RWPE2 (cell line): ENCODE results near the gene KAT6B.
A peak's percentile ranks its signal among the peaks of the same experiment; 100 is the strongest.

ENCODE experiments used
- ATAC-seq: fragments of 200-7000 bp; cut with Tn5 transposase; 3 replicates; pipeline ENCODE4 v1.9.1; 2021; ENCODE audit warnings: low read depth
- DNase-seq: peaks from one replicate; pipeline ENCODE4 v3.0.0-alpha.2; 2020; ENCODE audit warnings: low spot score
- H3K27ac ChIP-seq: fragments of 450-650 bp; 2 replicates; pipeline ENCODE4 v1.5.1; 2017; ENCODE audit warnings: mild to moderate bottlenecking; ENCODE audit not compliant: poor library complexity, severe bottlenecking
- H3K27me3 ChIP-seq: fragments of 250-450 bp; sonication (Bioruptor Pico); 2 replicates; pipeline ENCODE4 v1.5.1; 2021; ENCODE audit warnings: mild to moderate bottlenecking, moderate library complexity; ENCODE audit not compliant: insufficient read depth, poor library complexity, severe bottlenecking
- H3K36me3 ChIP-seq: fragments of 250-450 bp; sonication (Bioruptor Pico); 2 replicates; pipeline ENCODE4 v1.5.1; 2020; ENCODE audit warnings: low read depth, mild to moderate bottlenecking, moderate library complexity
- H3K4me1 ChIP-seq: fragments of 250-450 bp; sonication (Bioruptor Pico); 2 replicates; pipeline ENCODE4 v1.5.1; 2021; ENCODE audit warnings: mild to moderate bottlenecking, moderate library complexity; ENCODE audit not compliant: insufficient read depth, poor library complexity, severe bottlenecking
- H3K4me3 ChIP-seq: fragments of 250-450 bp; sonication (Bioruptor Pico); 2 replicates; pipeline ENCODE4 v1.5.1; 2021; ENCODE audit warnings: mild to moderate bottlenecking, moderate library complexity; ENCODE audit not compliant: severe bottlenecking
- H3K9me3 ChIP-seq: fragments of 250-450 bp; sonication (Bioruptor Pico); 2 replicates; pipeline ENCODE4 v1.5.1; 2021; ENCODE audit warnings: mild to moderate bottlenecking, moderate library complexity; ENCODE audit not compliant: severe bottlenecking
- TF ChIP-seq, protein P1 (sequence below): fragments of 450-650 bp; IDR thresholded peaks from one replicate; pipeline ENCODE4 v1.5.1; 2017; ENCODE audit warnings: mild to moderate bottlenecking, moderate library complexity; ENCODE audit not compliant: poor library complexity, severe bottlenecking

The KAT6B gene

DNA sequence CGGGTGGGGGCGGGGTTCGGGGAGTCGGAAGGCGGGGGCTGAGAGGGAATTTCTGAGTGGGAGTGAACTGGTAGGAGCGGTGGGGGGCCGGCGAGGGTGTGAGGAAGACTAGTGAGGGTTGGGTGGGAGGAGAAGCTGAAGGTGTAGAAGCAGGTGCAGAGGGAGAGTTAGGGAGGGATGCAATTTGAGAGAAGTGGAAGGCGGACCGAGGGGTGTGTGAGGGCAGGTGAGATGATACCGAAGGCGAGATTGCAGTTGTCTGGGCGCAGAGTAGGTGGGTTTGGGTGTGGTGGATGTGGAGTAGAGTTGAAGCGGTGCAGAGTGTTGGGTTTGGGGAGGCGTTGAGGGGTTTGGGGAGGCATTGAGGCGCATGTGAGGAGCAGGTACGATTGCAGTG, 643 bp downstream of the KAT6B start:
- Histone ChIP-seq H3K27ac (peak overlapping the region; percentile 57), H3K36me3 (no peaks in the 10 kb centered on the region), H3K27me3 (no peaks in the 10 kb centered on the region), H3K4me1 (no peaks in the 10 kb centered on the region), H3K4me3 (peak overlapping the region; percentile 80), H3K9me3 (no peaks in the 10 kb centered on the region)
- ATAC-seq (no peak), DNase-seq (no peak)
- TF ChIP-seq, protein P1, sequence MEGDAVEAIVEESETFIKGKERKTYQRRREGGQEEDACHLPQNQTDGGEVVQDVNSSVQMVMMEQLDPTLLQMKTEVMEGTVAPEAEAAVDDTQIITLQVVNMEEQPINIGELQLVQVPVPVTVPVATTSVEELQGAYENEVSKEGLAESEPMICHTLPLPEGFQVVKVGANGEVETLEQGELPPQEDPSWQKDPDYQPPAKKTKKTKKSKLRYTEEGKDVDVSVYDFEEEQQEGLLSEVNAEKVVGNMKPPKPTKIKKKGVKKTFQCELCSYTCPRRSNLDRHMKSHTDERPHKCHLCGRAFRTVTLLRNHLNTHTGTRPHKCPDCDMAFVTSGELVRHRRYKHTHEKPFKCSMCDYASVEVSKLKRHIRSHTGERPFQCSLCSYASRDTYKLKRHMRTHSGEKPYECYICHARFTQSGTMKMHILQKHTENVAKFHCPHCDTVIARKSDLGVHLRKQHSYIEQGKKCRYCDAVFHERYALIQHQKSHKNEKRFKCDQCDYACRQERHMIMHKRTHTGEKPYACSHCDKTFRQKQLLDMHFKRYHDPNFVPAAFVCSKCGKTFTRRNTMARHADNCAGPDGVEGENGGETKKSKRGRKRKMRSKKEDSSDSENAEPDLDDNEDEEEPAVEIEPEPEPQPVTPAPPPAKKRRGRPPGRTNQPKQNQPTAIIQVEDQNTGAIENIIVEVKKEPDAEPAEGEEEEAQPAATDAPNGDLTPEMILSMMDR, result no peak

DNA sequence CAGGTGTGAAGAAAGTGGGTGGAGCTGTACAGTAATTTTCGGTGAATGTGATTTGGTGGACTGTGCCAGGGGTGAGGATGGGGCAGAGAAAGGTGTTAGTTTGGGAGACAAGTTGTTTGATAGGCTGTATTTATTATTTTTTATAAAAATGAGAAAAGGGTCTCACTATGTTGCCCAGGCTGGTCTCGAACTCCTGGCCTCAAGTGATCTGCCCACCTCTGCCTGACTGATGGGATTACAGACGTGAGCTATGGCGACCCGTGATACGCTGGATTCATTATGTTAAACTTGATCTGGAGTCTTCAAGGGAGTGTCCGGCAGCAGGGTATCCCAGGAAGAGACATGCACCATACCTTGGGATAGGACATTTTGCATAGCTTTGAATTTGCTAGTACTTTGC, 1.3 kb downstream of the KAT6B start:
- Histone ChIP-seq H3K4me3 (peak overlapping the region; percentile 80), H3K4me1 (no peaks in the 10 kb centered on the region), H3K36me3 (no peaks in the 10 kb centered on the region), H3K27me3 (no peaks in the 10 kb centered on the region), H3K27ac (no peak overlapping the region), H3K9me3 (no peaks in the 10 kb centered on the region)
- DNase-seq (no peak), ATAC-seq (no peak)
- TF ChIP-seq, protein P1, result no peak

DNA sequence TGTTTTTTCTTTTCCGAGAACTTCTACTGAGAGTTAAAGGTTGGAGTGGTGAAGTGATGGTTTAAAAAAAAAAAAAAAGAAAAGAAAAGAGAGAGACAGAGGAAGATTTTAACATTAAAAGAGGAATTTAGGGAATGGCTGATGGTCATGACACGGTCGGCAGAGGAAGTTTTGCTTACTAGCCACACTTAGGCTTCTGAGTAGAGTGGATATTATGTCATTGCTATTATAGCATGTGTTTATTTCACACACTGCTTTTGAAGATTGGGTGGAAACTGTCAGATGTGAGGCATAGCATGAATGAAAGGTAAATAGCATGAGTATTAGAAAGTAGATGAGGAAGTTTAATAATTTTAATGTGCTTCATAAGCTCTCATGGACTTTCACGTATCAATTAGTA, 2.5 kb downstream of the KAT6B start:
- H3K27ac ChIP-seq, result no peak overlapping the region
- DNase-seq (no peak), ATAC-seq (no peak)
- no peaks in the 10 kb centered on the region for H3K27me3 ChIP-seq
- H3K4me1 ChIP-seq, result no peaks in the 10 kb centered on the region
- no peak overlapping the region for H3K4me3 ChIP-seq
- TF ChIP-seq, protein P1, result no peak
- H3K9me3 ChIP-seq, result no peaks in the 10 kb centered on the region
- no peaks in the 10 kb centered on the region for H3K36me3 ChIP-seq

DNA sequence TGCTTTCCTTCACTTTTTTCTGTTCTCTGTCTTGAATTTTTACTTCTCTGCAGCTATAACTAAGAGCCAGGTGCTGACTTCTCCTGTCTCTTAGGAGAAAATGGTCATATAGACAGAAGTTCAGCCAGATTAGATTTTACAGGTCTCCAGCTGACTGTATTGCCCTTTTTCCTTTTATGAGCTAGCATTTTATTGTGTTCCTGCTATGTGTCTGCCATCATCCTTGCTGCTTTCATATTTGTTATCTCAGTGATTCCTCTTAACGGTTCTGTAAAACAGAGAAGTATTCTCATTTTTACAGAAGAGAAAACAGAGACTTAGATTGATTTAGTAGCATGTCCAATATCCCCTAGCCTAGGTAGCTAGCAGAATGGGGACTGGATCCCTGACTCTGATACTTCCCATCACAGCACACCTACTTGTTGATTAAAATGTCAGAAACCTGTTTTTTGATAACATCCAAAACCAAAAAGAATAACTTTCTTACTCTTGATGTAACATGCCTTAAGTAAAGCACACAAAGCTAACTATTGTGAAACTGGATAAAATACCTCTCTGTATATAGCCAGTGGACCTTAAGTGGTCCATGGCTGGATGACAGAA, 5.2 kb downstream of the KAT6B start:
- H3K27ac ChIP-seq, result no peak overlapping the region
- no peaks in the 10 kb centered on the region for H3K4me1 ChIP-seq
- TF ChIP-seq, protein P1, result no peak
- no peaks in the 10 kb centered on the region for H3K27me3 ChIP-seq
- H3K4me3 ChIP-seq, result no peak overlapping the region
- no peaks in the 10 kb centered on the region for H3K36me3 ChIP-seq
- no peak for DNase-seq
- ATAC-seq, result no peak
- no peaks in the 10 kb centered on the region for H3K9me3 ChIP-seq

DNA sequence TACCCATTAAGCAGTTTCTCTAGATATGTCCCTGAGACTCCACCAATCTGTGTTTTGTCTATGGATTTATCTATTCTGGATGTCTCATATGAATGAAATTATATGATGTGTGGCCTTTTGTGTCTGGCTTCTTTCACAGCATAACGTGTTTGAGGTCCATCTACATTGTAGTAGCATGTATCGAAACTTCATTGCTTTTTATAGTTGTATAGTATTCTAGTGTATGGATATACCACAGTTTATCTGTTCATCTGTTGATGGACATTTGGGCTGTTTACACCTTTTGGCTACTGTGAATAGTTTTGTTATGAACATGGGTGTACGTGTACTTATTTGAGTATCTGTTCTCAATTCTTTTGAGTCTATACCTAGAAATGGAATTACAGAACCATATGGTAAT, 9.6 kb downstream of the KAT6B start:
- no peaks in the 10 kb centered on the region for H3K27me3 ChIP-seq
- TF ChIP-seq, protein P1, result no peak
- no peak for DNase-seq
- H3K36me3 ChIP-seq, result no peaks in the 10 kb centered on the region
- no peaks in the 10 kb centered on the region for H3K9me3 ChIP-seq
- no peak overlapping the region for H3K4me3 ChIP-seq
- ATAC-seq, result no peak
- no peaks in the 10 kb centered on the region for H3K4me1 ChIP-seq
- H3K27ac ChIP-seq, result no peak overlapping the region
